Effector CD8-positive, alpha-beta T cell (primary cell): ENCODE results near the gene SLC16A1.
"Not testable (repeated sequence)": the region's sequence is repeated elsewhere in the genome, so short reads cannot be mapped to it uniquely, and the experiment has no call there.

Source experiments
- DNase-seq: peaks from one replicate; lab custom pipeline; 2025; lab: John Stamatoyannopoulos, UW
- total RNA-seq, 4 experiments: gene quantifications; one replicate each; lab custom pipeline; 2026; lab: John Stamatoyannopoulos, UW

The SLC16A1 gene, protein sequence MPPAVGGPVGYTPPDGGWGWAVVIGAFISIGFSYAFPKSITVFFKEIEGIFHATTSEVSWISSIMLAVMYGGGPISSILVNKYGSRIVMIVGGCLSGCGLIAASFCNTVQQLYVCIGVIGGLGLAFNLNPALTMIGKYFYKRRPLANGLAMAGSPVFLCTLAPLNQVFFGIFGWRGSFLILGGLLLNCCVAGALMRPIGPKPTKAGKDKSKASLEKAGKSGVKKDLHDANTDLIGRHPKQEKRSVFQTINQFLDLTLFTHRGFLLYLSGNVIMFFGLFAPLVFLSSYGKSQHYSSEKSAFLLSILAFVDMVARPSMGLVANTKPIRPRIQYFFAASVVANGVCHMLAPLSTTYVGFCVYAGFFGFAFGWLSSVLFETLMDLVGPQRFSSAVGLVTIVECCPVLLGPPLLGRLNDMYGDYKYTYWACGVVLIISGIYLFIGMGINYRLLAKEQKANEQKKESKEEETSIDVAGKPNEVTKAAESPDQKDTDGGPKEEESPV
- 25.5 to 90.1 (median 42.7) reads per million in 4 experiments for total RNA-seq

DNA sequence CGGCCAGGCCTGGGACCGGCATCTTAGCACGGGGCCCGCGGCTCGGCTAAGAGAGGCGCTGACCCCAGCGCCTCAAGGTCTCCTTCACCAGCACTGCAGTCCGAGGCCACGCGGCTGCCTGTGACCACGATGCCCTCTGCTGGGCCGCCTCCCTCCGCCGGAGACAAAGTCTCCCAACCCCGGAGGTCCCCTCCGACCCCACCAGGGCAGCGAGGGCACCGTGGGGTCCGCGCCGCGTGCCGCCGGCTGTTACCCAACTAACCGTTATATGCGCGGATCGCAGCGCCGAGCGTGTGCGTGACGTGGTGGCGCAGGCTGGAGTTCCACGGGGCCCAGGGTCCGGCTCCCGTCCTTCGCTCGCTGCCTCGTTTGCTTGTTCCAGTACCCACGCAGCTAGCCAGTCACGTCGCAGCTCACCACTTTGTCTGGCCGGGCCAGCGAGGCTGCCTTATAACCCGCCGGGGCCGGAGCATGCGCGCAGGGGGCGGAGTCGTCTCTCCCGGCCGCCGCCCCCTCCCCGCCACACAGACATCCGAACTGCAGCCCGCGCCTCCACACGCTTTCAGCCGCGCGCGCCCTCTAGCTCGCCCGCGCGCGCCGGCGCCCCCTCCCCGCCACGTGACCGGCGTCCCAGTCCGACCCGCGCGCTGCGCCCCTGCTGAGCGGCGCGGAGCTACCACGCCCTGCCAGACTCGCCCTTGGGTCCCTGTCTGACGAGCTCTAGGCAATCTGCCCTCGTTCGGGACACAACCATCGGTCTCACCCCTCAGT lies at the start of gene SLC16A1:
TSS of gene SLC16A1 (minus strand) at position 424 of the 771 bp plus-strand sequence. CDS start 26,888 bp downstream, outside the sequence.
- peak; percentile 73 for DNase-seq

DNA sequence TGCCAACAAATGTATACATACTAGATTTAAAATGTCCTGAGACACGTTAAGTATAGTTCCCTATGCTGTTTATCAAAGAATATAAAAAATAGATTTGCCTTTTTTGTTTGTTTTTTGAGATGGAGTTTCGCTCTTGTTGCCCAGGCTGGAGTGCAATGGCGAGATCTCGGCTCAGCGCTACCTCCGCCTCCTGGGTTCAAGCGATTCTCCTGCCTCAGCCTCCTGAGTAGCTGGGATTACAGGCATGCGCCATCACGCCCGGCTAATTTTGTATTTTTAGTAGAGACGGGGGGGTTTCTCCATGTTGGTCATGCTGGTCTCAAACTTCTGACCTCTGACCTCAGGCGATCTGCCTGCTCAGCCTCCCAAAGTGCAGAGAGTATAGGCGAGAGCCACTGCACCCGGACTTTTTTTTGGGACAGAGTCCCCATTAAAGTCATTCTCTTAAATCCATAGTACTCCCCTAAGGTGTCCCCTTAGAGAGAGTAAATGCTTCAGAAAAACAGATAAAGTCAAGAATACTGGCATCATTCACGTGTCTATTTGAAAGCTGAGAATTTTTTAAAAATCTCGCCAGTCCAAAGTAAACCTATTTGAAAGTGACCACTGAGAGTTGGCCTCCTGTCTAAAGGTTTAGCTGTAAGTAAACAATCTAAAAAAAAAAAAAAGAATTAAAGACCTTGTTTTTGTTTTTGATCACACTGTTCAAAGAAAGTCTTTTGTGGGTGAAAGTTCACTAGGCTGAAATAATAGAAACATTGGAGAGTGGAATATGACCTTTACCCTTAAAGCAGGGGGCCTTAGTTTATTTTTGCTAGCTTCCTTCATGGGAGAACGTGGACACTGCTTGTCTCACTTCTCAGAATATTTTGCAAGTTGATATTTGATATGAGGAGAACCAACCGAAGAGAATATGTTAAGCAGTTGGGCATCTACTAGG lies 48.0 kb upstream of the SLC16A1 start:
- no peak for DNase-seq

DNA sequence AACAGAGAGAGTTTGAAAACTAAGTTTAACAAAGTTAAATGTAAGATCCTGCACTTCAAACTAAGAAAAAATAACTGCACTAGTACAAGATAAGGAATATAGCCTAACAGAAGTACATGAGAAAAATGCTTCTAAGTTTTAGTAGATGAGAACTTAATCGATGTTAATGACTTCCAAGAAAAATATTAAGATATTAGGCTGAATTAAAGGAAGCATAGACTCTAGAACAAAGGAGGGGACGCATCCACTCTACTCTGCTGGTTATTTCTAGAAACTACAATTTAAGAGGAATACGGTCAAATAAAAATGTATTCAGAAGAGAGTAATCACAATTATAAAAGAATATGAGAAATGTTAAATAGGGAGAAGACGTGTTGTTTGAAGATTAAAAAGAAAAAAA lies 46.3 kb upstream of the SLC16A1 start:
- DNase-seq: no peak

DNA sequence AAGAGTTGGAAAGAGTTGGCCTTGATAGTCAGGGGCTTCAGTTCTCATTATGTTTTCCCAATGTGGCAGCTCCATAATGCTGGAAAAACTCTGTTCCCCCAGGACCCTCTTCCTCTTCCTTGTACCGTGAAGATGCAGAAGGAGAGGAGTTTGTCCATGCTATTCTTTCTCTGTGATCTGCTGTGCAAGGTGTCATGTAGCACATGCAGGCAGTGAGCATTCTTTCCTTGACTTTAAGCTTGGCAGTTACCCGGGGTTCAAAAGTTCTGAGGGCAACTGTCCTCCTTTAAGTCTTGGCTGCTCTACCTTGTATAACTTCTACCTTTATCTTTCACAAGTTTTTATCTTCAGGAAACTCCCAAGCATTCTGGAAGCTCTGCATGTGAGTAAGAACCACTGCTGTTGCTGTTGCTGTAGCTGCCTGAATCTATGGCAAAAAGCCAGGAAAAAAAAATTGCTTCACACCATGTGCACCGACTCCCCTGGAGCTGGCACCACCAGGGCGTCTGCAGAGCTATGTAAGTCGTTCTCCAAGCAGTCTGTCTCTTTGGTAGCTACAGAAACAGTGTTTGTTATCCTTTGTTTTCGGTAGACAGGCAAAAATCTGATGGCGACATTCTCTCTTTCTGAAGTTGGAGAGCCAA lies 42.7 kb upstream of the SLC16A1 start:
- no peak for DNase-seq

DNA sequence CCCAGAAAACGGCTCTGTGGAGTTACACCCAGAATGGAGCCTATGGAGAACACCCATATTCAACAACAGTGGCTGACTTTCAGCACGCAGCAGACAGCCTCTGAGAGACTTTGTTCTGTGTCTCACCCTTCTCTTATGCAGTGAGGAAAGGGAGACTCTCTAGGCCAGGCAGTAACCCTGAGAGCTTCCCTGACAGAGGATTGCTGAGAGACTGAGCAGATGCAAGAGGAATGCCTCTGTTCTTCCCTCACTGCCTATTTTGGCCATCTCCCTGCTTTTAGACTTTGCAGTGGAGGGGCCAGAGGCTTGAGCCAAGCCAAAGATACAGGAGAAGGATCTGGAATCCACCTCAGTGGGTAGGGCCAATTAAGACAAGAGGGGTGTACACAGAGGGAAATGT lies 41.8 kb upstream of the SLC16A1 start:
- no peak for DNase-seq

DNA sequence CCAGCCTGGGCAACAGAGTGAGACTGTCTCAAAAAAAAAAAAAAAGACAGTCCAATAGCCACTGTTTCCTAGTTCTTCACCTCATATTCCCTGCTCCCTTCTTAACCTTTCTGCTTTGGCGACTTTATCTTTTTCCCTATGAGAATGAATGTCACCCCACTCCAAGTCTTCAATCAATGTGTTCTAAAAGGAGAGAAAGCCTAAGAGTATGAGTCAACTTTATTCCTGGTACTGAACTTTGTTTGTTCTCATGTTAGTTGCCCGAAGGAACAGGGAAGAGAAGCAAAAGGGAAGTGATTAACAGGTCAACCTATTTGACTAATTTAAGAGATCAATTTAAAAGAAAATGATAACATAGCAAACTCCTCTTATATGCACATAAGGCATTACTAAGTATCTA lies 39.9 kb upstream of the SLC16A1 start:
- no peak for DNase-seq

DNA sequence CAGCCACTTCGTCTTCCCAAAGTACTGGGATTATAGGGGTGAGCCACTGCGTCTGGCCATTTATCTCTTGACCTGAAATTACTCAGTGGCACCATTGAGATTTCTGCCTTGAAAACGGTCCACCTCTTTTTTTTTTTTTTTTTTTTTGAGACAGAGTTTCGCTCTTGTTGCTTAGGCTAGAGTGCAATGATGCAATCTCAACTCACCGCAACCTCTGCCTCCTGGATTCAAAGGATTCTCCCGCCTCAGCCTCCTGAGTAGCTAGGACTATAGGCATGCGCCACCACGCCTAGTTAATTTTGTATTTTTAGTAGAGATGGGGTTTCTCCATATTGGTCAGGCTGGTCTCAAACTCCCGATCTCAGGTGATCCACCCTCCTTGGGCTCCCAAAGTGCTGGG lies 39.0 kb upstream of the SLC16A1 start:
- DNase-seq: not testable (repeated sequence)

DNA sequence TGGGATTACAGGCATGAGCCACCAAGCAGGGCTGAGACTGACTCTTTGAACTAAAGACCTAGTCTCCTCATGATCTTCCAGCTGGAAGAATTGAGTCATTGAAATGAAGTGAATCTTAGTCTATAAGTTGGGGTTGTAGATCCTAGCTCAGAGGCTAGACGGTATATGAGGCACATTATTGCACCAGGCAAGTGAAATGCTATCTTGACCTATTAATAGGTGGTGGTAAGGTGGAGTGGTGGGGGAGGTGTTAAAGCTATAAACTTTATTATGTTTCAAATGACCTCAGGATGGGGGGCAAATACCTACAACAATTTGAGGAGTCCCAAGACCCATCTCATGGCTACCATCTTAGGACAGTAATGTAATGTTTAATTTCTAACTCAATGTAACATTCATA lies 36.8 kb upstream of the SLC16A1 start:
- DNase-seq: no peak

DNA sequence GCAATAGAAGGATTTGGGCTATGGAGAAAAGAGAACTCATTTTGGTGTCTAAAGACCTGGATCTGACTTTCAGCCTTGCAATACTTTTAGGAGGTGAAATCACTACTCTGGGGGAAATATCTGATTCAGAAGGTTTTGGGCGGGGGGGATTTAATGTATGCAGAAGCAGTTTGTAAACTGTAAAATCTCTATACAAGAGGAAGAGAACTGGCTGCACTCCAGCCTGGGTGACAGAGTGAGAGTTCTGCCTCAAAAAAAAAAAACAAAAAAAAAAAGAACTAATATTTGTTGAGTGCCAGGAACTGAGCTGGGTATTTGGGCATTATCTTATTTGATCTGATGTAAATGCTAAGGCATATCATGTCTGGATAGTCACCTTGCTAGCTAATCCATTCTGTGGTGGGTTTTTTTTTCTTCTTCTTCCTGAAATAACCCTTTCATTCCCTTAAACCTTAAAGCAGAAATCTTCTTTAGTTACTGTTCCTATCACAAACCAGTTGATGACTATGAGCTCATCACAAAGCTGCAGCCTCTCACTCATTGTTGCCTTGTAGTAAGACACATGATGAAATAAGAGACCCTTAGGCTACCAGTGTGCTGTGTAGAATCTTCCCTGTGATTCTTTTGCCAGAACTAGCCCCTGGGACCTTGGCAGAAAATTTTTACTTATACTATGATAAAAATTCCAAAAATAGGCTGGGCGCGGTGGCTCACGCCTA lies 35.6 kb upstream of the SLC16A1 start:
- no peak for DNase-seq

DNA sequence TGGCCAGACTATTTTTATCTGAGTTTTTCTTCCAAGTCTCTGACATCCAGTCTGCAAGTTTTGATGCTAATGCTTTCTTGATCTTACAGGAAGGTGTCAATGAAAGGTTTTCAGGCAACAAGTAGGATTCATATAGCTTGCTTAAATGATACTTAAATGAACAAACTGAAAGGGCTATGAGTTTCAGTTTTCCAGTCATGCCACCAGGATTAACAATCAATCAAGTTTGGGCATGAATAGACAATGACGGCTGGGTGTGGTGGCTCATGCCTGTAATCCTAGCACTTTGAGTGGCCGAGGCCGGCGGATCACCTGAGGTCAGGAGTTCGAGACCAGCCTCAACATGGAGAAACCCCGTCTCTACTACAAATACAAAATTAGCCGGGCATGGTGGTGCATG lies 34.3 kb upstream of the SLC16A1 start:
- DNase-seq: no peak

DNA sequence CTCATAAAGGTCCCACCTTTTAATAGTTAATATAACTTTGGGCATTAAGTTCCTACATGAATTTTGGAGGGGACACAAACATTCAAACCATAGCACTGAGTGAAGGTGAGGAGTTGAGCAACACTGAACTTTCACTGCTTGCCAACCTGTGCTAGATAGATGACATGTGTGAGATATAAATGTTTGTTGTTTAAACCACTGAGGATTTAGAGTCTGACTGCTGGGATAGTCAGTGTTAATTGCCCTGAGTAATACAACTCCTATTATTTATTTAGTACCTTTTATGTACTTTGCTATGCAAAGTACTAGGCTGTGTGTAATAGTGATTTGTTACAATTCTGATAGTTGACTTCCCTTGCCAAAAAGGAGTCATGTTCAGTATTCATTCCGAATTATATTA lies 32.4 kb upstream of the SLC16A1 start:
- no peak for DNase-seq

DNA sequence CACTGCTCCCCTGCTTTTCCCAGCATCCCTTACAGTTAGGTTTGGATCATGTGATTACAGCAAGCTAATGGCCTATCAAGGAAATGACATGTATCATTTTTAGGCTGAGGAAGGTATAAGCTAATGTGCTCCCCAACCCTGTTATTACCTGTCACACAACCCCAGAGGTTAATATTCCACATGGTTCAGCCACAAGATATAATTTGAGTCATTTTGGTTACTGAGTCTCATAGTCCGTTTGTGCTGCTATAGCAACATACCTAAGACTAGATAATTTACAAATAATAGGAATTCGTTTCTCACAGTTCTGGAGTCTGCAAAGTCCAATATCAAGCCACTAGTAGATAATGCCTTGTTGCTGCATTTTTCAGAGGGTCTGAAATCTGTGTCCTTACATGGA lies 29.1 kb upstream of the SLC16A1 start:
- no peak for DNase-seq

DNA sequence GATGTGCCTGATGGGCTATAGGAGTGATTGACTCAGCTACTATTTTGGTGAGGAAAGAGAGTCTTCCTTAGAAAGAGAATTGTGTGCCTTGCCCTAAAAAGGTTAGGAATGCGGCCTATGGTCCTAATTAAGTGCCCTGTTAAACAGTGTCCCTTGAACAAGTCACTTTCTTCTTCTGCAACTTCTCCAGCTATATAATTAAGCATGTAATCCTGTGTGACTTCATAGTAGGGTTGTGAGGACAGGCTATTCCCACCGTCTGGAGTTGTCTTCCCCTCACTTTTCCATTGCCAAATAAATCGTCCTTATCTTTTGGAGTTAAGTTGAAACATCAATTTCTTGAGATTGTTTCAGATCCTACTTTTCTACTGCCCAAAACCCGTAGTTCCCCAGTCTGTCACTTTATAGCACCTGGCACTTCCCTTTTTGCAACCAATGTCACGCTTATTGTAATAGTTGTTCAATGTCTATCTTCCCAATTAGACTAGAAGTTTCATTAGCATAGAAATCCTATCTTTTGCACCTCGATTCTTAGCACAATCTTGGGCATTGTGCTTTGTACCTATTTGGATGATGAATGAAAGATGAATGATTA lies 27.6 kb upstream of the SLC16A1 start:
- DNase-seq: no peak

DNA sequence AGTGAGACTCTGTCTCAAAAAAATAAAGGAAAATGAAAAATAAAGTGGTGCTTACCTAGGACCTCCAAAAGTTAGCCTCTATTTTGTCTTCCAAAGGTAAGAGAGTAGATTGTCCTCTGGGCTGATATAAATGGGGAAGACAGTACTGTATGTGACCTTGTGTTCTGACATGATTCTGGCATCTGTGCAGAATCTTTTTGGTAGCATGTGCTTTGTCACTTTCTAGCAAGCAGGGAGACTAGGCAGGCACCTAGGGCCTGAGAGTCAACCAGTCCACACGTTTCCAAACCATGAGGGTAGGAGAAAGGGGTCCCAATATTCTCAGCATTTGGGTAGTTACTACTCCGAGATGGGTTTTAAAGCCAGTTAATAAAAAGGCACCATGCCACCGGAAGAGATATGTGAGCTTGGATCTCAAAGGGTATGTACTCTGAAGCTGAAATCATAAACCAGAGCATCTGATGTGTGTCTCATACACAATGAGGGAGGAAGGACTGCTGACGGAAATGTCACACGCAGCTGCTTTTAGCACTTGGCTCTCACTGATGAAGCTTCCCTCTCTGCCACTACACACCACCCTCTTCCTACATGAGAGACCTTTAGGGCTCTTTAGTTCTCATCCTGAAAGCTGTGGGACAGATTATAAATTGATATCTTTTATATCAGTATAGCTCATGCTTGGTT lies 27.0 kb upstream of the SLC16A1 start:
- DNase-seq: no peak

DNA sequence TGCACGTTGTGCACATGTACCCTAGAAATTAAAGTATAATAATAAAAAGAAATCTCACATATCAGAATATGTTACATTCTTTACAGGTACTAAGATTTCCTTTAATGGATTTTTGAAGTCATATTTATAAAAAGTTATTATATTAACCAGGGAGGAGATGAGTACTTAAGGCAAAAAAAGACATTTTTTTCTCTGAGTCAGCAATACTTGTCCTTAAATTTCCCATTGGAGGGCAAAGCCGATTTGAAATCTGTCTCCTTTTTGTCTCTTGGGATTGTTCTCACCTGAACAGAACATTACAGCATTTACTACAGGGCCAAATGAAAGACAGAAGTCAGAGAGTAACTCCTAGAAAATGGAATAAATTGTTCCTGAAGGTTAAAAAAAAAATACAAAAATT lies 26.3 kb upstream of the SLC16A1 start:
- DNase-seq: no peak

DNA sequence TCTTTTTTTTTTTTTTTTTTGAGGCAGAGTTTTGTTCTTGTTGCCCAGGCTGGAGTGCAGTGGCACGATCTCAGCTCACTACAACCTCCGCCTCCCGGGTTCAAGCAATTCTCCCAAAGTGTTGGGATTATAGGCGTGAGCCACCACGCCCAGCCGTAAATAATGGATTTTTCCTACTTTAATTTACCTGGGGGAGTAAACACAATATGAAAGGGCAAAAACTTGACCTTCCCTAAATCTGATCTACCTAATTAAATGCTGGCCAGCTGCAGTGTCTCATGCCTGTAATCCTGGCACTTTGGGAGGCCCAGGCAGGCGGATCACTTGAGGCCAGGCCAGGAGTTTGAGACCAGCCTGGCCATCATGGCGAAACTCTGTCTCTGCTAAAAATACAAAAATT lies 25.8 kb upstream of the SLC16A1 start:
- not testable (repeated sequence) for DNase-seq

DNA sequence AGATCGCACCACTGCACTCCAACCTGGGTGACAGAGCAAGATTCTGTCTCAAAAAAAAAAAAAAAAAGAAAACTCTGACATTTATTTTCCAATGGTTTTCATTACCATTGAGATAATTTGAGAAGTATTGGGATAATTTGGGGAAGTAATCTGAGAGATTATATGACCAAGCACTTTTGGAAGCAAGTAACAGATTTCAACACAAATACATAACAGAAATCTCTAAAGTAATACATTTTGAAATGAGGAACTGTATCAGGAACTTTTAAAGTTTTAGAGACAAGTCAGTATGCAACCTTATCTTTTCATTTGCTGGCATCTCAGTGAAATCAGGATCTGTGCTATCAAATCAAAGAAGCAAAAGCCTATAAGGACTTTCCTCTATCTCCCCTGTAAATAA lies 25.4 kb upstream of the SLC16A1 start:
- no peak for DNase-seq

DNA sequence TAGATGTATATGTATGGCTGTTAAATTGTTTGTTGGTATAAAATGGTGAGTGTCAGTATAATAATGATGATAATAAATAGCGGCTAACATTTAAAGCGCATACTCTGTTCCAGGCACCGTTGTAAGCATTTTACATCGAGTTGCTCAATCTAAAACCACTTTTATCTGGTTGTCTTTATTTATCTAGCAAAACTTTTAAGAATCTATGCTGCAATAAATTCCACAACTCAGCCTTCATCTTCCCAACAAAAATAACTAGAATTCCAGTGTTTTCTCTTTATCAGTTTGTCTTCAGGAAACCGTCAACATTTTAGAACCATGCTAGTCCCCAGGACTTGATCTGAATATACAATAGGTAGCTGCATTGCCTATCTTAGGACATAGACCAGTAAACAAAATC lies 19.3 kb upstream of the SLC16A1 start:
- DNase-seq: no peak

DNA sequence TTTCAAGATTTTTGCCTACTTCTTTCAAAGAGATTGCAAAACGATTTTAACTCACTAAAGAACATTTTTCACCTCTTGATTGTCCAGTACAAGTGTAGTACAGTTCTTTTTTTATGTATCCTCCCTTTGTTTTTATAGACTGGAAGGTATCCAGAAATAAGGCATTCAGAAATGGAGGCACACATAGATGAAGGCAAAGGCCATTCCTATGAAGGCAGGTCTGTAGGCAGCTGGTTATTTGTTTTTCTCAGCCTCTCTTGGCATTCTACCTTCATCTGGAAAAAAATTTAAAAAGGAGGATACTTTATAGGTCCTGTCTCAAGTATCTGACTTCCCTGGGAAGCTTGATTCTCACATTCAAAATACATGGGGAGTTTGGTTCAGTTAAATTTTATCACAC lies 18.6 kb upstream of the SLC16A1 start:
- DNase-seq: no peak

DNA sequence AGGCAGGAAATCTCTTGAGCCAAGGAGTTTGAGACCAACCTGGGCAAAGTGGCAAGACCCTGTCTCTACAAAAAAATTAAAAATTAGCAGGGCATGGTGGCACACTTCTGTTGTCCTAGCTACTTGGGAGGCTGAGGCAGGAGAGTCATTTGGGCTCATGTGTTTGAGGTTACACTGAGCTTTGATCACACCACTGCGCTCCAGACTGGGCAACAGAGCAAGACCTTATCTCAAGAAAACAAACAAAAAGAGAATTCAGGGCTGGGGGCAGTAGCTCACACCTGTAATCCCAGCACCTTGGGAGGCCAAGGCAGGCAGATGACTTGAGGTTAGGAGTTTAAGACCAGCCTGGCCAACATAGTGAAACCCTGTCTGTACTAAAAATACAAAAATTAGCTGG lies 17.8 kb upstream of the SLC16A1 start:
- no peak for DNase-seq
